GM10248 (cell line): ENCODE data around the gene NRSN1.

Source experiments
- CTCF ChIA-PET: fragments of 300-600 bp; sonication (Branson Sonifier 250); formaldehyde crosslinking; extraction: SDS; loops from one replicate; lab custom pipeline; 2021; ENCODE audit warnings: antibody characterized with exemption; lab: Yijun Ruan, JAX
- POLR2A ChIA-PET: fragments of 350-650 bp; sonication (Branson Sonifier 250); formaldehyde crosslinking; extraction: SDS; loops from one replicate; lab custom pipeline; 2020; ENCODE audit warnings: antibody characterized with exemption; lab: Yijun Ruan, JAX
- DNase-seq: peaks from one replicate; pipeline ENCODE4 v3.0.0; 2012; ENCODE audit errors: extremely low spot score
- TF ChIP-seq, protein P1 (sequence below): IDR thresholded peaks from 2 replicates; pipeline ENCODE4 v1.5.1; 2012; ENCODE audit warnings: mild to moderate bottlenecking, low read depth; ENCODE audit errors: extremely low read depth, missing control alignments, control extremely low read depth

NRSN1 gene

GRCh38 chr6:24108056-24108455 is 18.0 kb upstream of the NRSN1 start:
- TF ChIP-seq, protein P1, sequence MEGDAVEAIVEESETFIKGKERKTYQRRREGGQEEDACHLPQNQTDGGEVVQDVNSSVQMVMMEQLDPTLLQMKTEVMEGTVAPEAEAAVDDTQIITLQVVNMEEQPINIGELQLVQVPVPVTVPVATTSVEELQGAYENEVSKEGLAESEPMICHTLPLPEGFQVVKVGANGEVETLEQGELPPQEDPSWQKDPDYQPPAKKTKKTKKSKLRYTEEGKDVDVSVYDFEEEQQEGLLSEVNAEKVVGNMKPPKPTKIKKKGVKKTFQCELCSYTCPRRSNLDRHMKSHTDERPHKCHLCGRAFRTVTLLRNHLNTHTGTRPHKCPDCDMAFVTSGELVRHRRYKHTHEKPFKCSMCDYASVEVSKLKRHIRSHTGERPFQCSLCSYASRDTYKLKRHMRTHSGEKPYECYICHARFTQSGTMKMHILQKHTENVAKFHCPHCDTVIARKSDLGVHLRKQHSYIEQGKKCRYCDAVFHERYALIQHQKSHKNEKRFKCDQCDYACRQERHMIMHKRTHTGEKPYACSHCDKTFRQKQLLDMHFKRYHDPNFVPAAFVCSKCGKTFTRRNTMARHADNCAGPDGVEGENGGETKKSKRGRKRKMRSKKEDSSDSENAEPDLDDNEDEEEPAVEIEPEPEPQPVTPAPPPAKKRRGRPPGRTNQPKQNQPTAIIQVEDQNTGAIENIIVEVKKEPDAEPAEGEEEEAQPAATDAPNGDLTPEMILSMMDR: no peak
- no peak for DNase-seq
- CTCF ChIA-PET: interaction anchor here (1.2 kb wide), 1 partner anchor 10 kb away, joined by 3 read pairs; no protein-coding TSS in a partner anchor
- POLR2A ChIA-PET: no interaction called here

DNA sequence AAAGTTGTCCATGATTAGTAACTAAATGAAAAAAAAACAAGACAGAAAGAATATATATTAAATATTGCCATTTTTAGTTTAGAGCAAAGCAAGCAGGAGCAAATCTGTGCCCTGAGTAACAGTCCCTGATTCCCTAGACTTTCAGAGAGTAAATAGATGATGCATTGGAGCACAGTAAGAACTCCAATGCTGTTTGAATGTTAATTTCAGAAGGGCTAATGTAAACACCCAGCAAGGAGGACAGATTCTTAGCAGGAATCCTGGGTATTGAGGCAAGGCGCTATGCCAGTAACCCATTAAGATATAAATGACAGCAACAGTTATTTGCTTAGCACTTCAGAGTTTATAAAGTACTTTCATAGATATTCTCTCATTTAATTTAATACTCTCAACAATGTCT is 15.6 kb upstream of the NRSN1 start:
- POLR2A ChIA-PET: no interaction called here
- no peak for DNase-seq
- CTCF ChIA-PET: no interaction called here
- TF ChIP-seq, protein P1: no peak

DNA sequence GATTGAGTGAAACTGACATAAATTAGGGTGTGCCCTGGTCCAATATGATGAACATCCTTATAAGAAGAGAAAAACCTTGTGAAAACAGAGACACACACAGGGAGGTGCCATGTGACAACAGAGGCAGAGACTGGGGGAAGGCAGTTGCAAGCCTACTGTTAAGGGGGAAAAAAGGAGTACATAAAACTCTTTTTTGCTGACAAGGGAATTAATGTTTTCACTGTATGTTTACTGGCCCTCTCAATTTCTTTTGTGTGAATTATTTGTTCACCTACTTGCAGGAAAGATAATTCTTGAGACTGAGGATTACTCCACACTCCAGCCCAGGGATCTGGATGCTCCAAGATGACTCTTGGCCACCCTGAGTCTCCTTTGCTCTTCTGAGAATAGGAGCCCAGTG is 12.1 kb upstream of the NRSN1 start:
- TF ChIP-seq, protein P1: no peak
- CTCF ChIA-PET: interaction anchor here (1.1 kb wide), 1 partner anchor 8 kb away, joined by 3 read pairs; no protein-coding TSS in a partner anchor
- POLR2A ChIA-PET: no interaction called here
- no peak for DNase-seq

GRCh38 chr6:24117021-24117420 is 9.0 kb upstream of the NRSN1 start:
- TF ChIP-seq, protein P1: no peak
- POLR2A ChIA-PET: no interaction called here
- no peak for DNase-seq
- CTCF ChIA-PET: no interaction called here

- CTCF ChIA-PET: interaction anchor here (1.4 kb wide), 1 partner anchor 9 kb away, joined by 3 read pairs; no protein-coding TSS in a partner anchor
- TF ChIP-seq, protein P1: no peak
- DNase-seq: no peak
- POLR2A ChIA-PET: no interaction called here
Measured at GRCh38 chr6:24122139-24122538, 3.9 kb upstream of the NRSN1 start.

- CTCF ChIA-PET: interaction anchor here (0.9 kb wide), 1 partner anchor 25 kb away, joined by 3 read pairs; no protein-coding TSS in a partner anchor
- peak; percentile 46 for DNase-seq
- TF ChIP-seq, protein P1: no peak
- POLR2A ChIA-PET: no interaction called here
Measured at GRCh38 chr6:24126586-24127192, 674 bp downstream of the NRSN1 start.
